IPS-NIHi7 (cell line): ENCODE data around the gene CCT6A.
"Not testable (repeated sequence)": the region's sequence is repeated elsewhere in the genome, so short reads cannot be mapped to it uniquely, and the experiment has no call there.

Source experiments
- DNase-seq: peaks from one replicate; pipeline ENCODE4 v3.0.0; 2012; ENCODE audit warnings: mixed read lengths; ENCODE audit errors: extremely low spot score

The CCT6A gene

DNA sequence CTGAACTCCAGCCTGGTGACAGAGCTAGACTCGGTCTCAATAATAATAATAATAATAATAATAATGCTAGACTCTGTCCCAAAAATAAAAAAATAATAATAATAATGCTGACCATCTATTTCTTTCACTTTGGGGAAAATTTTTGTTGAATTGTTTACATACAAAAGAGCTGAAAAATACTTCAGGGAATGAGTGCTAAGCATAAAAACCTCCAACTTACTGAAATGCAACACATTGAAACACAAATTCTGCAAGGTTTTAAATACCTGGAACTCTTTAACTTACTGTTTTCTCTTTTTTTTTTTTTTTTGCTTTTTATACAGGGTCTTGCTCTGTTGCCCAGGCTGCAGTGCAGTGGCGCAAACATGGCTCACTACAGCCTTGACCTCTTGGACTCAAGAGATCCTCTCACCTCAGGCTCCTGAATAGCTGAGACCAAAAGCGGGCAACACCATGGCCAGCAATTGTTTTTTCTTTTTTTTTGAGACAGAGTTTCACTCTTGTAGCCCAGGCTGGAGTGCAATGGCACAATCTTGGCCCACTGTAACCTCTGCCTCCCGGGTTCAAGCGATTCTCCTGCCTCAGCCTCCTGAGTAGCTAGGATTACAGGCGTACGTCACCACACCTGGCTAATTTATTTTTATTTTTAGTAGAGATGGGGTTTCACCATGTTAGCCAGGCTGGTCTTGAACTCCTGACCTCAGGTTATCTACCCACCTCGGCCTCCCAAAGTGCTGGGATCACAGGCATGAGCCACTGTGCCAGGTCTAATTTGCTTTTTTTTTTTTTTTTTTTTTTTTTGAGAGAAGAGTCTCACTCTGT is 46.8 kb downstream of the CCT6A start:
- not testable (repeated sequence) for DNase-seq

DNA sequence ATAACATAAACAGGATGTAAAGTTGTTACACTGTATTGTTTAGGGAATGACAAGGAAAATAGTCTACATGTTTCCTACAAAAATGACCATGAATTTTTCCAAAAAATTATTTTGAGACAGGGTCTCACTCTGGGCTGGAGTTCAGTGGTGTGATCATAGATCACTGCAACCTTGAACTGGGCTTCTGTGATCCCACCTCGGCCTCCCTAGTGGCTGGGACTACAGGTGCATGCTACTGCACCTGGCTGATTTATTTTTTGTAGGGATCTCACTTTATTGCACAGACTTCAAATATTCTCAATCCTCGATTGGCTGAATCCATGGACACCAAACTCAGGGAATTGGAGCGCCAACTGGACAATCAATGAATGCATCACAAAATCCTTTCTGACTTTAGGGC is 48.1 kb downstream of the CCT6A start:
- DNase-seq = no peak

DNA sequence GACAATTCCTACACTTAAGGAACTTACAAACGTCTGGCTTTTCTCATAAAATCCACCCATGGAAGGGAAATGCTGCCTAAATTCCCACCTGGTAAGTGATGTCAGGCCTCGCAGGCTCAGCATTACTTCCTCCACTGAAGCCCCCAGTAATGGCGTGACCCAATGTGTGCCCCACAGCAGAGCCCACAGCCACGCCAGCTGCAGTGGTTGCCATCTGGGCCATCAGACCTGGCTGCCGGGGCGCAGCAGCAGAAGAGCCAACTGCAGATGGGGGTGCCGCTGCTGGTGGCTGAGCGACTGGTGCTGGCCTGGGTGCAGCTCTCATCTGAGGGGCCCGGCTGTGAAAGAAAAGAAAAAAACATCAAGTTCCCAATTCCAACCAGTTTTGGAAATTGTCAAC is 52.6 kb downstream of the CCT6A start:
- not testable (repeated sequence) for DNase-seq

DNA sequence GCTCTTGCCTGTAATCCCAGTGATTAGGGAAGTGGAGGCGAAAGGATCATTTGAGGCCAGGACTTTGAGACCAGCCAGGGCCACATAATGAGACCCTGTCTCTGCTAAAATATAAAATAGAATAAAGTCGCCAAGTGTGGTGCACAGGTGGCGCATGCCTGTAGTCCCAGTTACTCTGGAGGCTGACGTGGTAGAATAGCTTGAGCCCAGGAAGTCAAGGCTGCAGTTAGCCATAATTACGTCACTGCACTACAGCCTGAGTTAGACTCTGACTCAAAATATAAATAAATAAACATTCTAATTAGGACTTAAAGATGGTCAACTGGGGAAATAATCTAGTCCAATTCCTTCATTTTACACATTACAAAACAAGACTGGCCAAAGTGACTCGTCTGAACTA is 53.9 kb downstream of the CCT6A start:
- DNase-seq = no peak

DNA sequence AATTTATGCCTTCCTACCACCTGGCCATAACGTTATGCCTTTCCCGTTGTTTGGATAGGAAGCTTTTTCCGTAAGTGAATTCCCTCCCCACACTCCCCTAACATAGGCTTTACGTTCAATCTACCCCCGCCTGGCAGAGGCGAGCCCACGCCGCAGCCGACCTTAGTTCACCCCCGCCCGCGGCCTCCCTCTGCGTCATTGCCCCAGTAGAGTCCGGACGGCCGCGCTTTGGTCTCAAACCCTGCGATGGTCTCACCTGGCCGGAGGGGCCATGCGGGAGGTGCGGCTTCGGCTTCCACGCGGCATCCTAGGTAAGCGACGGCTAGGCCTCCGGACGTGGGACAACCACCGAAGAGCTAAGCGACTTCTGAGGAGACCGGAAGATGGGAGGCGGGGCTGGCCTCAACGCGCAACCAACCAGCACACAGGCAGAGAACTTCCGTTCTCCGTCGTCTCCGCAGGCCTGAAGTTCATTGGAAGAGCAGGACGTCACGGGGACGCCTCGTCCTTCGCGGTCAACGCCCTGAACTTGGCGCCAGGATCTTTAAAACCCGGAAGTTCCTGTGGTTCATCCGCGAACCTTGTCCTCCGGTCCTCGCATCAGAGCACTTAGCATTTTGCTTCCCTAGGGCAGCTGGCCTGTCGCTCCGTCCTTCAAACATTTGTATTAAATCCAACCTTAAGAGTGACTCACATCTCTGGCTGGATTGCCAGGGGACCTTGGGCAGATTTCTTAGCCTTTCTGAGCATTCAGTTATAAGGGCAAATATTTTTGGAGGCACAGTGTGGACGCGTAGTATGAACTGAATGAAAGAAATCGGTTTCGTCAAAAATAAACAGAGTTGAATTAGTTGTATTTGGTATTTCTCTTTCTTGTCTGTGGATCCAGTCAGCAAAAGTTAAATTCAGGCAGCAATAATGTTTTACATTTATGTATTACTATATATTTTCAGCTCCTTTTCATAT is 54.8 kb downstream of the CCT6A start, which contains the start of gene CHCHD2:
TSS of gene CHCHD2 (minus strand) at position 369 of the 966 bp plus-strand sequence. CDS start at position 306, 63 bp downstream.
- no peak for DNase-seq

DNA sequence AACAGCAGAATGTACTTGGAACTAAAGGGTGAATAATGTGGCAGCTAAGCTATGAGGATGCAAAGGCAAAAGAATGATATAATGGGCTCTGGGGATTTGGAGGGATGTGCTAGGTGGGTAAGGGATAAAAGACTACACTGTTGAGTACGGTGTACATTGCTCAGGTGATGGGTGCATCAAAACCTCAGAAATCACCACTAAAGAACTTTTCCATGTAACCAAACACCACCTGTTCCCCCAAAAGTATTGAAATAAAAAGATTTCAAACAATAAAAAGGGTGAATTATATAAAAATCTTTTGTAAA is 56.3 kb downstream of the CCT6A start:
- no peak for DNase-seq

DNA sequence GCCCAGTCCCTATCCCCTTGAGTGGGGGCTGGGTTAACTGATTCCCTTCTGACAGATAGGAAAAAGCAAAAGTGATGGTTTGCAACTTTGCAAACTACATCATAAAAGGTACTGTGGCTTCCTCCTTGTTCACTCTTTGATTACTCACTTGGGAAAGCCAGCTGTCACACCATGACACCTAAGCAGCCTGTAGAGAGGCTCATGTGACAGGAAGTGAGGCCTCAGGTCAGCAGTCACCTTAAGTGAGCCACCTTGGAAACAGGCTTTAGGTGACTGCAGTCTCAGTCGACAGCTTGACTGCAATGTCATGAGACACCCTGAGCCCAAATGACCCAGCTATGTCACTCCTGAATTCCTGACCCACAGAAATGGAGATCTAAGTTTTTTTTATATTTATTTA is 59.0 kb downstream of the CCT6A start:
- no peak for DNase-seq

DNA sequence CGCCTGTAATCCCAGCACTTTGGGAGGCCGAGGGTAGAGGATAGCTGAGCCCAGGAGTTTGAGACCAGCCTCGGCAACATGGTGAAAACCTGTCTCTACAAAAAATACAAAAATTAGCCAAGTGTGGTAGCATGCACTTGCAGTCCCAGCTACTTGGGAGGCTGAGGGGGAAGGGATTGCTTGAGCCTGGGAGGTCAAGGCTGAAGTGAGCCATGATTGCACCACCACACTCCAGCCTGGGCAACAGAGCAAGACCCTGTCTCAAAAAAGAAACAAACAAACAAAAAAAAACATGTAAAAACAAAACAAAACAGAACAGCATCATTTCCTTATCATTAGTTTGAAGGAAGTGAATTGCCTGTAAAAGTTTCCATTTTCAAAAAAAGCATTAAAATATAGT is 60.7 kb downstream of the CCT6A start:
- DNase-seq = not testable (repeated sequence)
